CD4-positive, alpha-beta memory T cell (primary cell): ENCODE measurements around the gene HSPBP1. TPM values are rescaled to one million over a fixed set of nuclear protein-coding genes. Genes with fewer than 3 reads are reported as not detected.

Source experiments
- CTCF ChIA-PET: fragments of 350-600 bp; sonication (Branson Sonifier 250); formaldehyde crosslinking; loops from one replicate; lab custom pipeline; 2021; ENCODE audit warnings: inconsistent platforms; ENCODE audit not compliant: partially characterized antibody; lab: Charles Lee
- POLR2A ChIA-PET: fragments of 350-600 bp; sonication (Branson Sonifier 250); formaldehyde crosslinking; loops from one replicate; lab custom pipeline; 2021; ENCODE audit not compliant: partially characterized antibody; lab: Charles Lee
- DNase-seq, 5 donors: peaks; one replicate each; pipeline versions ENCODE4 v3.0.0 to v3.0.0-alpha.2; 2020 to 2022; ENCODE audit warnings: mixed read lengths in 1 of 5
- H3K27ac ChIP-seq: one replicate; pipeline ENCODE4 v1.7.0; 2013; ENCODE audit warnings: low read depth, low read length
- H3K27me3 ChIP-seq: 2 replicates; pipeline ENCODE4 v1.7.0; 2013; ENCODE audit warnings: mild to moderate bottlenecking, low read length, moderate library complexity; ENCODE audit not compliant: insufficient read depth
- H3K36me3 ChIP-seq: 2 replicates; pipeline ENCODE4 v1.7.0; 2013; ENCODE audit warnings: mild to moderate bottlenecking, low read length, moderate library complexity; ENCODE audit not compliant: insufficient read depth
- H3K4me1 ChIP-seq: 2 replicates; pipeline ENCODE4 v1.7.0; 2013; ENCODE audit warnings: mild to moderate bottlenecking, low read length, moderate library complexity; ENCODE audit not compliant: insufficient read depth
- H3K4me3 ChIP-seq, 2 donors: one replicate each; pipeline ENCODE4 v1.7.0; 2013; ENCODE audit warnings: low read length in 2 of 2, mild to moderate bottlenecking in 1 of 2
- H3K9me3 ChIP-seq, 2 donors: one replicate each; pipeline ENCODE4 v1.7.0; 2013; ENCODE audit warnings: low read length in 2 of 2, control low read depth in 1 of 2; ENCODE audit not compliant: control insufficient read depth in 1 of 2
- H3K27ac Mint-ChIP-seq, 7 donors: one replicate each; pipeline ENCODE4 v1.8.0; 2020 to 2021; ENCODE audit warnings: mixed read lengths in 7 of 7, mild to moderate bottlenecking in 6 of 7, inconsistent platforms in 3 of 7, moderate library complexity in 3 of 7
- H3K27me3 Mint-ChIP-seq, 2 donors: one replicate each; pipeline ENCODE4 v1.8.0; 2020 to 2021; ENCODE audit warnings: mixed read lengths in 2 of 2
- H3K36me3 Mint-ChIP-seq, 2 donors: one replicate each; pipeline ENCODE4 v1.8.0; 2020 to 2021; ENCODE audit warnings: mixed read lengths in 2 of 2, inconsistent platforms in 1 of 2, mild to moderate bottlenecking in 1 of 2
- H3K4me1 Mint-ChIP-seq, 4 donors: one replicate each; pipeline ENCODE4 v1.8.0; 2020 to 2021; ENCODE audit warnings: mixed read lengths in 4 of 4, mild to moderate bottlenecking in 1 of 4
- H3K4me3 Mint-ChIP-seq, 8 donors: one replicate each; pipeline ENCODE4 v1.8.0; 2020 to 2021; ENCODE audit warnings: mixed read lengths in 8 of 8, mild to moderate bottlenecking in 7 of 8, moderate library complexity in 6 of 8, inconsistent platforms in 3 of 8
- H3K9me3 Mint-ChIP-seq, 8 donors: one replicate each; pipeline ENCODE4 v1.8.0; 2020 to 2021; ENCODE audit warnings: mixed read lengths in 8 of 8, mild to moderate bottlenecking in 5 of 8, inconsistent platforms in 3 of 8, moderate library complexity in 1 of 8
- intact Hi-C: fragments of 100-400 bp; cut with micrococcal nuclease; formaldehyde crosslinking; loops from one replicate; pipeline ENCODE4 v1.15.1; 2023
- polyA plus RNA-seq, 2 donors: library from polyadenylated mRNA; unstranded; fragments of 300-500 nt; fragmentation: Illumina TruSeq; gene quantifications; one replicate each; pipeline ENCODE4 v1.2.3, GENCODE V29; 2021
- total RNA-seq, 2 experiments: library from RNA; stranded (reverse); gene quantifications; one replicate each; pipeline ENCODE4 v1.2.3, GENCODE V29; 2021

Gene HSPBP1
- total and polyA plus RNA-seq, 4 experiments from 2014 or later = 17.9 to 38.7 (median 27.1) TPM

DNA sequence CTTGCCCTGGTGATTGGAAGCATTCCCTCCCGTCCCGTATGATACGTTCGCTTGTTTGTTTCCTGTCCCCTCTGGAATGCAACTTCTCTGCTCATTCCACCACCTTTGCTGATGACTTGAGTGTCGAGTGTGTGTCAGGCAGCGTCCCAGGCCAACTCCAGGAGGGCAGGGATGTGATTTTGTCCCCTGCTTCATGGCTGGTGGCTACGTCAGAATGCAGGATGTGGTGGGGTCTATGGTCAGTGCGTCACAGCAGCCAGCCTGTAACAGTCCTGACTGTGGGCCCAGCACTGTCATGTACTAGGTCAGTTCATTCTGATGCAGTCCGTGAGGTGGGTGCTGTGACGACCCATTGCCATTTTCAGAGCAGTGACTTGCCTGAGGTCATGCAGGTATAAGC lies 20.1 kb upstream of the HSPBP1 start:
- no peak overlapping the region for H3K27ac Mint-ChIP-seq
- no peaks in the 10 kb centered on the region for H3K36me3 Mint-ChIP-seq
- H3K4me1 ChIP-seq = peaks cover 11% of the 10 kb centered on the region
- no peaks in the 10 kb centered on the region for H3K27me3 ChIP-seq
- no peak overlapping the region for H3K4me3 Mint-ChIP-seq
- H3K9me3 Mint-ChIP-seq = no peaks in the 10 kb centered on the region
- no peak overlapping the region for H3K4me3 ChIP-seq
- no peaks in the 10 kb centered on the region for H3K27me3 Mint-ChIP-seq
- no peak overlapping the region for H3K27ac ChIP-seq
- no peaks in the 10 kb centered on the region for H3K9me3 ChIP-seq
- peaks cover 4 to 14% (median 6%) of the 10 kb centered on the region in 4 donors for H3K4me1 Mint-ChIP-seq
- no peaks in the 10 kb centered on the region for H3K36me3 ChIP-seq
- intact Hi-C loops = no loop called here
- CTCF ChIA-PET = interaction anchor here (1.8 kb wide), 1 partner anchor 154 kb away, joined by 6 read pairs; no protein-coding TSS in a partner anchor
- POLR2A ChIA-PET = no interaction called here
- DNase-seq = no peak

DNA sequence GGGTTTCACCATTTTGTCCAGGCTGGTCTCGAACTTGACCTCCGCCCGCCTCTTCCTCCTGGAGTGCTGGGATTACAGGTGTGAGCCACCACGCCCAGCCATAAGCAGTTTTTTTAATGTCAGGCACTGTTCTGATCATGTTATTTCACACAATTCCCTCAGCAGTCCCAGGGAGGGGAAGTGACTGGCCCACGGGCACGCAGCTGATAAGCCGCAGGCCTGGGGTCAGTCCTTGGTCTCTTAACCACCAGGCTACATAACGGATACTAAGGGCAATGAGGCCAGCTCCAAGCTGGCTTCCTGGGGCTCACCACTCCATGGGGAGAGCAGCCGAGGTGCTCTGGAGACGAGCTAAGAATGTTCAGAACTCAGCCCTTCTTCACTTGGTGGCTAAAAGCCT lies 17.4 kb upstream of the HSPBP1 start:
- intact Hi-C loops = no loop called here
- Histone ChIP-seq H3K36me3 (no peaks in the 10 kb centered on the region), H3K9me3 (no peaks in the 10 kb centered on the region), H3K27me3 (no peaks in the 10 kb centered on the region), H3K4me3 (no peak overlapping the region), H3K27ac (no peak overlapping the region), H3K4me1 (peaks cover 11% of the 10 kb centered on the region)
- no peaks in the 10 kb centered on the region for H3K9me3 Mint-ChIP-seq
- no peak for DNase-seq
- H3K27me3 Mint-ChIP-seq = no peaks in the 10 kb centered on the region
- H3K4me1 Mint-ChIP-seq = peaks cover 4 to 14% (median 6%) of the 10 kb centered on the region in 4 donors
- CTCF ChIA-PET = no interaction called here
- no peak overlapping the region for H3K27ac Mint-ChIP-seq
- POLR2A ChIA-PET = no interaction called here
- no peak overlapping the region for H3K4me3 Mint-ChIP-seq
- no peaks in the 10 kb centered on the region for H3K36me3 Mint-ChIP-seq

DNA sequence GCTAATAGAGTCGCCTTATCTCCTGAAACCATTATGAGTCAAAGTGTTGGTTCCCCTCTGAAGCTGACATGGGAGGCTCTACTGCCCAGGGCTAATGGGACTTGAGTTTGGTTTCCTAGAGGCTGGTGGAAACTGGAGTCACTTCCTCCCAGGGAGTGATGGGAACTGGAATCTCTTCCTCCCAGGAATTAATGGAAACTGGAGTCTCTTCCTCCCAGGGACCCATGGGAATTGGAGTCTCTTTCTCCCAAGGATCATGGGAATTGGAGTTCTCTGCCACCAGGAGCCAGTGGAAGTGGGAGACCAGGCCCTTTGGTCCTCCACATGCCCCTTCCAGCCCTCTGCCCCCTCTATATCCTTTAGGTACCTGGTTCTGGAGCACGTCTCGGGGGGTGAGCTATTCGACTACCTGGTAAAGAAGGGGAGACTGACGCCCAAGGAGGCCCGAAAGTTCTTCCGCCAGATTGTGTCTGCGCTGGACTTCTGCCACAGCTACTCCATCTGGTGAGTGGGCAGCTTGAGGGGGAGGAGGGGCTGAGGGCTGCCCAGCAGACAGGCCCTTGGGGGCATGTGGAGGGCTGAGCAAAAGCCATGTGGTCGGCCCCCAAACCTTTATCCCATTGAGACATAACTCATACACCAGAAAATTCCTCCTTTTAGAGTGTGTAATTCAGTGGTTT lies 9.3 kb upstream of the HSPBP1 start:
- no peaks in the 10 kb centered on the region for H3K36me3 Mint-ChIP-seq
- Histone ChIP-seq H3K4me1 (peaks cover 6% of the 10 kb centered on the region), H3K27ac (no peak overlapping the region), H3K9me3 (no peaks in the 10 kb centered on the region), H3K4me3 (no peak overlapping the region), H3K27me3 (no peaks in the 10 kb centered on the region), H3K36me3 (no peaks in the 10 kb centered on the region)
- no peak for DNase-seq
- intact Hi-C loops = no loop called here
- POLR2A ChIA-PET = interaction anchor here (1.0 kb wide), 1 partner anchor 15 kb away, joined by 3 read pairs; no protein-coding TSS in a partner anchor
- no peak overlapping the region for H3K4me3 Mint-ChIP-seq
- H3K9me3 Mint-ChIP-seq = no peaks in the 10 kb centered on the region
- H3K27me3 Mint-ChIP-seq = no peaks in the 10 kb centered on the region
- CTCF ChIA-PET = no interaction called here
- H3K27ac Mint-ChIP-seq = no peak overlapping the region
- peaks cover 4 to 11% (median 8%) of the 10 kb centered on the region in 4 donors for H3K4me1 Mint-ChIP-seq

DNA sequence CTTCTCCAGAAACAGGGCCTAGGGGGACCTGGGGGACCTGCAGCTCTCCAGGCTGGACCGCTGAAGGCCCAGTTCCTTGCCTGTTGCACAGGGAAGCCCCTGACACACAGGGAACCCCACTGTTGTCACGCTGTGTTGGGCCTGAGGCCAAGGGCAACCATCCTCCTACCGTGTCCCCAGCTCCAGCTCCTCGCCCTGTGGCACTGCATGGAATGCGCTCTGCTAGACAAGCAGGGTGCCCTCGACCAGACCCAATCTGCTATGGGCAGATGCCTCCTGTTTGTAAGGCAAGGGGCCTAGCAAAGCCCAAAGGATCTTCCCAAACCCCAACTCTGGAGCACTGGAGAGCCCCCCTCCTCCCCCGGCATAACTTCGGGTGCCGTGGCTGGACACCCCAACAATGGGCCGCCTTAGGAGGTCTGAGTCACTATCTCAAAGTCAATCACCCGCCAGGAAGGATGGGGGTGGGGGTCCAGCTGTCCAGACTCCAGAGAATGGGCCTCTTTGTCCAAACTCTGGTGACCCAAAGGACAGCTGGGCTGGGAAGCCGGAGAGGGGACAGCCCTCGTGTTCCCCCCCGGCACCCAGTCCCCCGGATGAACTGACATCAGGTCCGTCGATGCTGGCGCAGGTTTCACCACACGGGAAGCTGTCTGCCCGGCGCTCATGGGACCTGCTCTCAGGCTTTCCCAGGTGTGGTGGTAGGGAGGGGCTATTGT lies 7.6 kb upstream of the HSPBP1 start:
- no peak overlapping the region for H3K27ac ChIP-seq
- Mint-ChIP-seq H3K27me3 (no peaks in the 10 kb centered on the region), H3K27ac (no peak overlapping the region), H3K9me3 (no peaks in the 10 kb centered on the region), H3K4me3 (no peak overlapping the region), H3K4me1 (peaks cover 11 to 23% (median 16%) of the 10 kb centered on the region in 4 donors), H3K36me3 (no peaks in the 10 kb centered on the region)
- no peak overlapping the region for H3K4me3 ChIP-seq
- H3K27me3 ChIP-seq = no peaks in the 10 kb centered on the region
- ChIA-PET CTCF (interaction anchor here (1.2 kb wide), 1 partner anchor 14 kb away, joined by 3 read pairs; no protein-coding TSS in a partner anchor), POLR2A (interaction anchor here (0.7 to 1.5 kb wide), 2 partner anchors 33 to 117 kb away, joined by 3 to 4 read pairs; no protein-coding TSS in a partner anchor)
- H3K9me3 ChIP-seq = no peaks in the 10 kb centered on the region
- DNase-seq = no peak
- intact Hi-C loops = no loop called here
- H3K36me3 ChIP-seq = no peaks in the 10 kb centered on the region
- H3K4me1 ChIP-seq = peaks cover 13% of the 10 kb centered on the region

DNA sequence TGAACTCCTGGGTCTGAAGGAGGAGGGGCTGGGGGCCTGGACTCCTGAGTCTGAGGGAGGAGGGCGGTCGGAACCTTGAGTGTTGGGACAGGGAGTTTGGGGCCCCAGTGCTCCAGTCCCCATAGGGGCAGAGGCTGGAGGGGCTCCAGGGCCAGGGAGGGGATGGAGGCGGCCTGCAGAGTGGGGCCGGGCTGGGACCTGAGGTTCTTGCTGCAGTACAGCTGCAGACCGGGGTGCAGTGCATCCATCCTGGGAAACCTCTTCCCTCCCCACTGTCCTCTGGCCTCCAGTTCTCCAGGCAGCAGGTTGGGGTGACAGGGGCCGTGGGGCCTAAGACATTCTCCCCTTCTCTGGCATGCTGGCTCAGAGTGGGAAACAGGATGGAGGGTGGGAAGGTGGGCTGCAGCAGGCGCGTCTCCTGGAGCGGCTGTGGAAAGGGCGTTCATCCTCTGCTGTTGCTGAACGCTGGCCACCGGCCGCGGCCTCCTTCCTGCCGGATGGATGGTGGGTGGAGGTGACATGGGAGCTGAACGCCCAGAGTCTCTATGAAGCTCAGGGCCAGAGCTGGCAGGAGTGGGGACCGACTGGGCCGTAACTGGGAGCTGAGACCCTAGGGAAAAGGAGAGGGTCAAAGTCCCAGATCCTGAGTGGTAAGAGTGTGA lies 5.5 kb upstream of the HSPBP1 start:
- CTCF ChIA-PET = no interaction called here
- H3K27me3 Mint-ChIP-seq = no peaks in the 10 kb centered on the region
- peak overlapping the region in 3 of 7 donors; percentile 47 to 84 (median 60) for H3K27ac Mint-ChIP-seq
- H3K4me1 Mint-ChIP-seq = peaks cover 12 to 32% (median 19%) of the 10 kb centered on the region in 4 donors
- Histone ChIP-seq H3K4me1 (peaks cover 13% of the 10 kb centered on the region), H3K27me3 (no peaks in the 10 kb centered on the region), H3K36me3 (no peaks in the 10 kb centered on the region), H3K9me3 (no peaks in the 10 kb centered on the region), H3K27ac (no peak overlapping the region), H3K4me3 (no peak overlapping the region)
- DNase-seq = no peak
- POLR2A ChIA-PET = no interaction called here
- H3K36me3 Mint-ChIP-seq = no peaks in the 10 kb centered on the region
- intact Hi-C loops = no loop called here
- peak overlapping the region in 5 of 8 donors; percentile 4 to 38 (median 15) for H3K4me3 Mint-ChIP-seq
- no peaks in the 10 kb centered on the region for H3K9me3 Mint-ChIP-seq

DNA sequence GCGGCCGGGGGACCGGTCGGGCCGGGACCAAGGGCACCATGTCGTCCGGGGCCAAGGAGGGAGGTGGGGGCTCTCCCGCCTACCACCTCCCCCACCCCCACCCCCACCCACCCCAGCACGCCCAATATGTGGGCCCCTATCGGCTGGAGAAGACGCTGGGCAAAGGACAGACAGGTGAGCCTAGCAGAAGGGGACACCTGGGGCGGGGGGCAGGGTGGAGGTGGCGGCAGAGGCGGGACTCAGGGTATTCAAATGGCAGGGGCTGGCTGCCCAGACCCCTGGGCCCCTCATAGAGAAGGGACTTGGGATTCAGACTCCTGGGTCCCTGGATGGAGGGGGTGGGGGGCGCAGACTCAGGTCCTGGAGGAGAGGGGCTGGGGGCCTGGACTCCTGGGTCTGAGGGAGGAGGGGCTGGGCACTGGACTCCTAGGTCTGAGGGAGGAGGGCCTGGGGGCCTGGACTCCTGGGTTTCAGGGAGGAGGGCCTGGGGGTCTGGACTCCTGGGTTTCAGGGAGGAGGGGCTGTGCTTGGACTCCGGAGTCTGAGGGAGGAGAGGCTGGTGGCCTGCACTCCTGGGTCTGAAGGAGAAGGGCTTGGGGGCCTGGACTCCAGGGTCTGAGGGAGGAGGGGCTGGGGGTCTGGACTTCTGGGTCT lies 4.6 kb upstream of the HSPBP1 start:
- Mint-ChIP-seq H3K27ac (peak overlapping the region in 3 of 7 donors; percentile 19 to 84 (median 56)), H3K4me3 (peak overlapping the region in 5 of 8 donors; percentile 4 to 38 (median 15)), H3K36me3 (peaks cover 0 to 6% of the 10 kb centered on the region in 2 donors), H3K4me1 (peaks cover 19 to 40% (median 25%) of the 10 kb centered on the region in 4 donors), H3K27me3 (no peaks in the 10 kb centered on the region), H3K9me3 (no peaks in the 10 kb centered on the region)
- no peak for DNase-seq
- no peak overlapping the region for H3K4me3 ChIP-seq
- intact Hi-C loops = no loop called here
- peaks cover 15% of the 10 kb centered on the region for H3K4me1 ChIP-seq
- H3K36me3 ChIP-seq = no peaks in the 10 kb centered on the region
- ChIA-PET CTCF (no interaction called here), POLR2A (interaction anchor here (1.4 to 8.1 kb wide), 2 partner anchors 27 to 123 kb away, joined by 3 to 199 read pairs; partner anchors contain the start of genes PPP6R1 and UBE2S)
- H3K9me3 ChIP-seq = no peaks in the 10 kb centered on the region
- no peaks in the 10 kb centered on the region for H3K27me3 ChIP-seq
- no peak overlapping the region for H3K27ac ChIP-seq
